ENCODE data around the gene SEMA4B. TPM values are rescaled to one million over a fixed set of nuclear protein-coding genes. Genes with fewer than 3 reads are reported as not detected.

The SEMA4B gene
- polyA plus RNA-seq, 3 donors = 13.2 to 65.0 (median 22.0) TPM

GRCh38 chr15:90240856-90241255 is 39.7 kb downstream of the SEMA4B start:
- Histone ChIP-seq H4K20me1 (ENCODE audit: insufficient read depth, low read length) (no peaks in the 10 kb centered on the region), H3K4me2 (replicated peaks; ENCODE audit: extremely low read depth, low read length, poor library complexity, severe bottlenecking) (no peak overlapping the region), H3K9me3 (replicated peaks in 1 of 2; ENCODE audit: control insufficient read depth in 1 of 2, insufficient read depth in 1 of 2, low read length in 2 of 2) (no peaks in the 10 kb centered on the region), H3K9ac (ENCODE audit: insufficient read depth, low read length, poor library complexity, severe bottlenecking) (no peak overlapping the region), H3K4me3 (replicated peaks in 1 of 3; ENCODE audit: low read depth in 2 of 3, low read length in 3 of 3) (no peak overlapping the region), H3K27me3 (ENCODE audit: control insufficient read depth in 2 of 2, insufficient read depth in 2 of 2, low read length in 2 of 2) (no peaks in the 10 kb centered on the region), H3K79me2 (ENCODE audit: insufficient read depth, low read length) (no peaks in the 10 kb centered on the region), H3K36me3 (replicated peaks in 1 of 2; ENCODE audit: control insufficient read depth in 1 of 2, insufficient read depth in 2 of 2, low read length in 2 of 2) (peaks cover 18 to 38% of the 10 kb centered on the region in 2 donors), H3K27ac (ENCODE audit: low read depth in 1 of 2, low read length in 2 of 2) (no peak overlapping the region), H2AFZ (ENCODE audit: insufficient read depth, low read depth, low read length, poor library complexity, severe bottlenecking) (no peak overlapping the region), H3K4me1 (ENCODE audit: control insufficient read depth in 1 of 2, insufficient read depth in 2 of 2, low read length in 2 of 2) (no peaks in the 10 kb centered on the region)
- H3K36me3 Mint-ChIP-seq = peaks cover 28 to 43% of the 10 kb centered on the region in 2 donors
- H3K27ac Mint-ChIP-seq = no peak overlapping the region
- 94% methylated on average over 8 of the region's 8 CpGs for WGBS (ENCODE audit: insufficient coverage)
- no peak for TF ChIP-seq CTCF (IDR thresholded peaks at IDR 0.05)
- no peak for DNase-seq
- H3K9me3 Mint-ChIP-seq = peaks cover 0 to 5% (median 0%) of the 10 kb centered on the region in 7 donors
- peaks cover 0 to 1% (median 1%) of the 10 kb centered on the region in 3 donors for H3K27me3 Mint-ChIP-seq (ENCODE audit: low read depth in 3 of 3)
- H3K4me3 Mint-ChIP-seq = no peak overlapping the region
- peaks cover 5% of the 10 kb centered on the region for H3K4me1 Mint-ChIP-seq
- intact Hi-C loops (cut with micrococcal nuclease) = no loop called here

- H2AFZ ChIP-seq (ENCODE audit: insufficient read depth, low read depth, low read length, poor library complexity, severe bottlenecking) = no peak overlapping the region
- H3K9ac ChIP-seq (ENCODE audit: insufficient read depth, low read length, poor library complexity, severe bottlenecking) = no peak overlapping the region
- Mint-ChIP-seq H3K9me3 (peaks cover 0 to 5% (median 0%) of the 10 kb centered on the region in 7 donors), H3K27me3 (ENCODE audit: low read depth in 3 of 3) (peaks cover 0 to 4% (median 1%) of the 10 kb centered on the region in 3 donors), H3K27ac (peak overlapping the region in 1 of 7 donors; percentile 12), H3K4me3 (no peak overlapping the region), H3K36me3 (peaks cover 23 to 36% of the 10 kb centered on the region in 2 donors), H3K4me1 (peaks cover 5% of the 10 kb centered on the region)
- H4K20me1 ChIP-seq (ENCODE audit: insufficient read depth, low read length) = no peaks in the 10 kb centered on the region
- TF ChIP-seq CTCF (IDR thresholded peaks at IDR 0.05) = no peak
- no peak overlapping the region for H3K27ac ChIP-seq (ENCODE audit: low read depth in 1 of 2, low read length in 2 of 2)
- no peak for DNase-seq
- intact Hi-C loops (cut with micrococcal nuclease) = no loop called here
- H3K4me2 ChIP-seq (replicated peaks; ENCODE audit: extremely low read depth, low read length, poor library complexity, severe bottlenecking) = no peak overlapping the region
- H3K9me3 ChIP-seq (replicated peaks in 1 of 2; ENCODE audit: control insufficient read depth in 1 of 2, insufficient read depth in 1 of 2, low read length in 2 of 2) = no peaks in the 10 kb centered on the region
- H3K27me3 ChIP-seq (ENCODE audit: control insufficient read depth in 2 of 2, insufficient read depth in 2 of 2, low read length in 2 of 2) = no peaks in the 10 kb centered on the region
- H3K79me2 ChIP-seq (ENCODE audit: insufficient read depth, low read length) = no peaks in the 10 kb centered on the region
- H3K36me3 ChIP-seq (replicated peaks in 1 of 2; ENCODE audit: control insufficient read depth in 1 of 2, insufficient read depth in 2 of 2, low read length in 2 of 2) = peaks cover 18 to 32% of the 10 kb centered on the region in 2 donors
- H3K4me3 ChIP-seq (replicated peaks in 1 of 3; ENCODE audit: low read depth in 2 of 3, low read length in 3 of 3) = no peak overlapping the region
- no peaks in the 10 kb centered on the region for H3K4me1 ChIP-seq (ENCODE audit: control insufficient read depth in 1 of 2, insufficient read depth in 2 of 2, low read length in 2 of 2)
- 90% methylated on average over 17 of the region's 22 CpGs for WGBS (ENCODE audit: insufficient coverage)
Measured at GRCh38 chr15:90241343-90242192, 40.4 kb downstream of the SEMA4B start.
